A673 (cell line): Measurements from ENCODE around the gene RER1. TPM values are rescaled to one million over a fixed set of nuclear protein-coding genes. Genes with fewer than 3 reads are reported as not detected.

Source experiments
- BruUV-seq: library from RNA; stranded (reverse); fragments of 400-500 nt; replicated peaks from 2 replicates; lab custom pipeline; 2021; lab: Mats Ljungman, UMichigan
- CTCF ChIA-PET: fragments of 300-600 bp; sonication (Branson Sonifier 250); formaldehyde crosslinking; loops from one replicate; lab custom pipeline; 2022; ENCODE audit warnings: antibody characterized with exemption; lab: Charles Lee
- POLR2A ChIA-PET: fragments of 300-600 bp; sonication (Branson Sonifier 250); formaldehyde crosslinking; loops from one replicate; lab custom pipeline; 2022; ENCODE audit warnings: antibody characterized with exemption; ENCODE audit not compliant: low non-redundant PET; lab: Charles Lee
- DNase-seq: peaks from one replicate; pipeline ENCODE4 v3.0.0-alpha.2; 2015; ENCODE audit warnings: low spot score
- H3K27ac ChIP-seq: fragments of 200-600 bp; sonication (generic); 2 replicates; pipeline ENCODE4 v1.5.1; 2016; ENCODE audit warnings: mixed run types, low read depth, mild to moderate bottlenecking, mixed read lengths, antibody characterized with exemption, low read length; ENCODE audit not compliant: poor library complexity, severe bottlenecking
- H3K27me3 ChIP-seq: fragments of 200-600 bp; sonication (generic); replicated peaks from 2 replicates; pipeline ENCODE4 v1.6.1; 2017; ENCODE audit warnings: mixed run types, low read depth, mild to moderate bottlenecking, mixed read lengths, antibody characterized with exemption, low read length; ENCODE audit not compliant: insufficient read depth, poor library complexity
- H3K36me3 ChIP-seq: fragments of 200-600 bp; sonication (generic); 2 replicates; pipeline ENCODE4 v1.6.1; 2016; ENCODE audit warnings: mixed run types, mild to moderate bottlenecking, mixed read lengths, antibody characterized with exemption, low read length; ENCODE audit not compliant: insufficient read depth, poor library complexity, severe bottlenecking
- H3K4me1 ChIP-seq: fragments of 200-600 bp; sonication (generic); 2 replicates; pipeline ENCODE4 v1.6.1; 2017; ENCODE audit warnings: mixed run types, mild to moderate bottlenecking, mixed read lengths, antibody characterized with exemption, low read length; ENCODE audit not compliant: insufficient read depth, poor library complexity, severe bottlenecking
- H3K4me3 ChIP-seq: fragments of 200-600 bp; sonication (generic); 2 replicates; pipeline ENCODE4 v1.5.1; 2016; ENCODE audit warnings: low read depth, mixed run types, mild to moderate bottlenecking, mixed read lengths, low read length; ENCODE audit not compliant: poor library complexity, severe bottlenecking
- H3K9me3 ChIP-seq: fragments of 200-600 bp; sonication (generic); 2 replicates; pipeline ENCODE4 v1.6.1; 2016; ENCODE audit warnings: mixed run types, low read depth, mild to moderate bottlenecking, mixed read lengths, antibody characterized with exemption, low read length; ENCODE audit not compliant: poor library complexity, severe bottlenecking
- CTCF ChIP-seq: fragments of 300-800, 200-600 bp; sonication (generic); conservative IDR thresholded peaks from 2 replicates; pipeline ENCODE4 v1.5.1; 2017; ENCODE audit warnings: low read depth, mild to moderate bottlenecking, antibody characterized with exemption, low read length, moderate library complexity, mixed read lengths
- EZH2 ChIP-seq: fragments of 200-600 bp; sonication (generic); IDR thresholded peaks from 2 replicates; pipeline ENCODE4 v1.6.1; 2017; ENCODE audit warnings: borderline replicate concordance, low read depth, mild to moderate bottlenecking, mixed read lengths, antibody characterized with exemption, low read length; ENCODE audit not compliant: poor library complexity, severe bottlenecking
- intact Hi-C: fragments of 100-400 bp; cut with micrococcal nuclease; formaldehyde crosslinking; loops from one replicate; pipeline ENCODE4 v1.10.0; 2022; ENCODE audit not compliant: unreplicated experiment
- total RNA-seq: library from RNA; stranded (reverse); gene quantifications from 2 replicates; pipeline ENCODE4 v1.2.3, GENCODE V29; 2021

RER1 gene
- total RNA-seq, 1 experiment from 2014 or later, result 154 TPM

- TF ChIP-seq CTCF (peak; percentile 96), EZH2 (no peak)
- ChIA-PET CTCF (interaction anchor here (0.5 to 2.5 kb wide), 17 partner anchors 10 to 635 kb away, joined by 3 to 70 read pairs (median 4); partner anchors contain the start of genes FAAP20, MORN1, PANK4 and RER1), POLR2A (interaction anchor here (0.6 to 1.0 kb wide), 2 partner anchors 10 to 154 kb away, joined by 3 to 5 read pairs; partner anchors contain the start of genes MORN1 and RER1)
- intact Hi-C loops, result loop anchor here (1.0 kb wide), 1 partner anchor 187 kb away; no protein-coding TSS in a partner anchor
- no peaks in the 10 kb centered on the region for H3K36me3 ChIP-seq
- H3K4me3 ChIP-seq, result no peak overlapping the region
- no peaks in the 10 kb centered on the region for H3K9me3 ChIP-seq
- BruUV-seq, result no TSS peak
- DNase-seq, result peak; percentile 80
- no peaks in the 10 kb centered on the region for H3K27me3 ChIP-seq
- H3K4me1 ChIP-seq, result peaks cover 3% of the 10 kb centered on the region
- H3K27ac ChIP-seq, result peak overlapping the region; percentile 30
Measured at GRCh38 chr1:2381741-2382620, 9.7 kb upstream of the RER1 start.

- intact Hi-C loops, result no loop called here
- Histone ChIP-seq H3K27ac (no peak overlapping the region), H3K36me3 (peaks cover 2% of the 10 kb centered on the region), H3K4me3 (no peak overlapping the region), H3K9me3 (no peaks in the 10 kb centered on the region), H3K4me1 (peaks cover 3% of the 10 kb centered on the region), H3K27me3 (no peaks in the 10 kb centered on the region)
- TF ChIP-seq CTCF (0 out of 2 replicates have a peak, but pooled peaks have one; percentile 28), EZH2 (no peak)
- no TSS peak for BruUV-seq
- POLR2A ChIA-PET, result no interaction called here
- no peak for DNase-seq
- CTCF ChIA-PET, result interaction anchor here (0.6 to 2.5 kb wide), 5 partner anchors 9 to 188 kb away, joined by 6 to 70 read pairs (median 19); partner anchors contain the start of genes FAAP20, MORN1 and RER1
Measured at GRCh38 chr1:2382621-2383361, 8.8 kb upstream of the RER1 start.

GRCh38 chr1:2383576-2383975 is 8.1 kb upstream of the RER1 start:
- no peak for TF ChIP-seq EZH2
- no peak for TF ChIP-seq CTCF
- Histone ChIP-seq H3K4me3 (no peak overlapping the region), H3K36me3 (peaks cover 8% of the 10 kb centered on the region), H3K27ac (no peak overlapping the region), H3K4me1 (peaks cover 3% of the 10 kb centered on the region), H3K27me3 (no peaks in the 10 kb centered on the region), H3K9me3 (no peaks in the 10 kb centered on the region)
- intact Hi-C loops, result no loop called here
- ChIA-PET POLR2A (no interaction called here), CTCF (interaction anchor here (0.7 kb wide), 1 partner anchor 189 kb away, joined by 3 read pairs; the partner anchor contains the start of gene FAAP20)
- no peak for DNase-seq
- BruUV-seq, result no TSS peak
